ENCODE results near the gene ECT2.

- no peak for TF ChIP-seq CTCF (IDR thresholded peaks at IDR 0.05; ENCODE audit: low read length)
- TF ChIP-seq EZH2 (IDR thresholded peaks at IDR 0.05; ENCODE audit: borderline replicate concordance, low read length) = no peak
These were observed 64.2 kb downstream of the ECT2 start for GRCh38 chr3:172814738-172815137.

Measured in OCI-LY1 (cell line).